NCI-H2227 (cell line): ENCODE data around the gene FREY1.
"Not testable (repeated sequence)": the region's sequence is repeated elsewhere in the genome, so short reads cannot be mapped to it uniquely, and the experiment has no call there.

Experiments used
- DNase-seq: peaks from one replicate; lab custom pipeline; 2025; ENCODE audit not compliant: unreplicated experiment; lab: John Stamatoyannopoulos, UW

The FREY1 gene

DNA sequence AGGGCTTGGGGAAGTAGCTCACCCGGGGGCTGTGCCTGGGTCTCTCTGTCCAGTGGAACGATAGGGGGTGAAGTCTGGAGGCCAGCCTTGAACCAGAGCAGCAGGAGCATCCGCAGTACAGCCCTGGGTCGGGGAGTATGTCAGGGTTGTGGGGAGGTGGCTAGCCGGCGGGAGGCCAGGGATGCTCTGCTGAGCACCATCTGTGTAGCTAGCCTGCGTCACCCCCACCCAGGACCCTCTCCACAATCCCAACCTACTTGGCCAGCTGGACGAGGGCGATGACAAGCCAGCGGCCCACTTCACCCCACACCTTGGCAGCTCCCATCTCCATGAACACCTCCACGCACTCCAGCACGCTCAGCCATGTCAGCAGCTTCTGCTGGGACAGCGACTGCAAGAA, 8.4 kb upstream of the FREY1 start:
- DNase-seq, result no peak

- DNase-seq, result no peak
These were observed 7.0 kb upstream of the FREY1 start for GRCh38 chr11:45913942-45914635.

DNA sequence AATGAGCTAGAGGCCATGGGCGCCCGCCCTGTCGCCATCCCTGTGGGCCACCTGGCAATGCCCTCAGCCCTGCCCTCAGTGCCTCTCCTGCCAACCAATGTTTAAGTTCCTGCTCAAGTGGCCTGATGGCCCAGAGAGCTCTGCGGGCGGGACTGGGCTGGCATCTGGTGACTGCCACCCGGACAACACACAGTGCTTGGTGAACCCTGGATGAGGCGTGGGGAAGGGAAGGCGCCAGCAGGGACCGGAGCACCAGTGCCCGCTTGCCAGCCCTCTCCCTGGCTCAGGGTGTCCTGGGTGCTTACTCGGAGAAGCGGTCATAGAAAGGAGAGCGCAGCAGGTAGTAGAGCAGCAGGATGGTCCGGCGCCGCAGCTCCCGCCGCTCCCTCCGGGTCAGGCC, 6.4 kb upstream of the FREY1 start:
- no peak for DNase-seq

- no peak for DNase-seq
These were observed 3.6 kb upstream of the FREY1 start for GRCh38 chr11:45910623-45911022.

- DNase-seq, result no peak
These were observed 2.8 kb upstream of the FREY1 start for GRCh38 chr11:45909594-45910475.

- no peak for DNase-seq
These were observed 870 bp upstream of the FREY1 start for GRCh38 chr11:45907911-45908370.

DNA sequence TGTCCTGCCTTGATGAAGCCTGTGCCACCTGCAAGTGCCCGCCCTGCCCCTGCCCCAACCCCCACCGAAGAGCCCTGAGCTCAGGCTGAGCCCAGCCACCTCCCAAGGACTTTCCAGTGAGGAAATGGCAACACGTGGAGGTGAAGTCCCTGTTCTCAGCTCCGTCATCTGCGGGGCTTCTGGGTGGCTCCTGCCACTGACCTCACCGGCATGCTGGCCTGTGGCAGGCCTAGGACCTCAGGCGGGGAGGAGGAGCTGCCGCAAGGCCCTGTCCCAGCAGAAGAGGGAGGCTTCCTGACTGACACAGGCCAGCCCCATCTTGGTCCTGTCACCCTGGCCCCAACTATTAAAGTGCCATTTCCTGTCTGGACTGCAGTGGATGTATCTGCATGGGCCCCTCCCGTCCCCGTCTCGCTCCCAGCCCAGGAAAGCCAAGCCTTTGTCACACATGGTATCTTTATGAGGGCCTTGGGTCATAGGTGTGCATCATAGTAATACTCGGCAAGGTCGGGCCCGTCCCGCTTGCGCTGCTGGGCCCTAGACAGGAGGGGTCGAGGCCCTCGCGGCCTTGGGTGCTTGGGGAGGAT, 882 bp downstream of the FREY1 start:
- no peak for DNase-seq

DNA sequence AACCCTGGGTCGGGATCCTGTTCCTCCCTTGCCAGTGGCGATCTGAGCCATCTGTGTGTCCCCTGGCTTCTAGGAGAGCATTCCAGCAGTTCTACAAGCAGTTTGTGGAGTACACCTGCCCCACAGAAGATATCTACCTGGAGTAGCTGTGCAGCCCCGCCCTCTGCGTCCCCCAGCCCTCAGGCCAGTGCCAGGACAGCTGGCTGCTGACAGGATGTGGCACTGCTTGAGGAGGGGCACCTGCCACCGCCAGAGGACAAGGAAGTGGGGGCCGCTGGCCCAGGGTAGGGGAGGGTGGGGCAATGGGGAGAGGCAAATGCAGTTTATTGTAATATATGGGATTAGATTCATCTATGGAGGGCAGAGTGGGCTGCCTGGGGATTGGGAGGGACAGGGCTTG, 1.5 kb downstream of the FREY1 start:
- DNase-seq, result not testable (repeated sequence)

GRCh38 chr11:45905095-45905494, 2.0 kb downstream of the FREY1 start:
- no peak for DNase-seq

- no peak for DNase-seq
These were observed 2.7 kb downstream of the FREY1 start for GRCh38 chr11:45904309-45904915.

GRCh38 chr11:45902452-45903380, 4.4 kb downstream of the FREY1 start:
- DNase-seq, result no peak

DNA sequence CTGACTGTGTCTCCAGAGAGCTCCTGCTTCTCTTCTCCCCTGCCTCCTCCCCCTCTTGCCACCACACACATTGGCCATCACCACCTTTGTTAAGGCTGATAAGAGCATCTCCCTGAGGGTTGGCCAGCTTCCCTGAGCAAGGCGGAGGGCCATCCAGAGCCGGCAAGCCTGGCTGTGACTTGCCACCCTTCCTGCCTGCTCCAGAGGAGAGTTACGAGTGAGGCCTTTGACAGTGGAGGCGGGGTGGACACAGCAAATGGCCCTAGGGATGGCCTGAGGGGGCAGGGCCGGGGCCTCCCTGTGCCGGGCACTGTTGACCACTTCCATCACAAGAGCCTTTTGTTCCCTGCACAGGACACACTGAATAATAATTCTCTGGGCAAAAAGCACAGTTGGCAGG, 5.4 kb downstream of the FREY1 start:
- DNase-seq, result no peak

DNA sequence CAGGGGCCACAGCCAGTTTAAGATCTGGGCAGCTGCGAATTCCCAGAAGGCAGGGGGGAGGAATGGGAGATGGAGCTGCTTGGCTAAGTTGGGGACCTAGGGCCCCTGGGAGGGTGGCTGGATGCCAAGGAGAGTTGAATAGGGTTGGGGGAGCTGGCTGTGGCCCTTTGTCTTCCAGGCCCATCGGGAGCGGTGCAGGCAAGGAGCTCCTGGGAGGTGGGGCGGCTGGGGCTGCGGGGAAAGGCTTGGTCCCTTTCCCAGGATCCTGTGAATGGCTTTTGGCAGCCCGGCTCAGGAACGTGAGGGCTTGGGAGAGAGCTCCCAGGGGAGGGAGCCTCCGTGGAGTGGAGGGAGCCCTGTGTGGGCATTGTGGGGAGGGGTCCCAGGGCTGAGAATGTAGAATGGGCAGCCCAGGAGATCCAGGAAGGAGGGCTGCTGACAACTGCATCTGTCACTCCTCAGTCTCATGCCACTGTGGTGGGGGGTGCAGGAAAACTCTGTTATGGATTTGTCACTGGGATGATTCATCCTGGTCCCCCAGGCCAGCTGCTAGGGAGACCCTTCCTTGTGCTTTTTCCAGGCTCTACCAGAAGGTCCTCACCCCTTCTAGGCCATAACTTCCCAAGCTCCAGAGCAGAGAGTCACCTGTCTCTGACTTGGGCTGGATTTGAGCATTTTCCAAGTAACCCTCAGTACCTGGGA, 6.0 kb downstream of the FREY1 start:
- DNase-seq, result peak; percentile 20

DNA sequence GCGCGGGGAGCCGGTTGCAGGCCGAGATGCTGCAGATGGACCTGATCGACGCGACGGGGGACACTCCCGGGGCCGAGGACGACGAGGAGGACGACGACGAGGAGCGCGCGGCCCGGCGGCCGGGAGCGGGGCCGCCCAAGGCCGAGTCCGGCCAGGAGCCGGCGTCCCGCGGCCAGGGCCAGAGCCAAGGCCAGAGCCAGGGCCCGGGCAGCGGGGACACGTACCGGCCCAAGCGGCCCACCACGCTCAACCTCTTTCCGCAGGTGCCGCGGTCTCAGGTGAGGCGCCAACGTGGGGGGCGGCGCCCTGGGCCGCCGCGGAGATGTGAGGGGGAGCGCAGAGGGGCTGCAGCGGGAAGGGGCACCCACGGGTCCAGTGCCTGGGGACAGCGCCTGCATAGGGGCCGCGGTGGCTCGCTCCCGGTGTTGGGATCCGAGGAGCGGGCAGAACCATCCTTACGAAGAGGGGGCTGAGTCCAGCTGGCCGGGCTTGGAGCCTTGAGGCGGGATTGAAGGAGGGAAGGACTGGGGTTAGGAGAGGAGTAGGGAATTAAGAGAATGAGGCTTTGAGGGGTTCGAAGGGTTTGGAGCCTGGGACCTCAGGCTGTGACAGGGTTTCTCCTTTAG, 6.8 kb downstream of the FREY1 start:
- not testable (repeated sequence) for DNase-seq

DNA sequence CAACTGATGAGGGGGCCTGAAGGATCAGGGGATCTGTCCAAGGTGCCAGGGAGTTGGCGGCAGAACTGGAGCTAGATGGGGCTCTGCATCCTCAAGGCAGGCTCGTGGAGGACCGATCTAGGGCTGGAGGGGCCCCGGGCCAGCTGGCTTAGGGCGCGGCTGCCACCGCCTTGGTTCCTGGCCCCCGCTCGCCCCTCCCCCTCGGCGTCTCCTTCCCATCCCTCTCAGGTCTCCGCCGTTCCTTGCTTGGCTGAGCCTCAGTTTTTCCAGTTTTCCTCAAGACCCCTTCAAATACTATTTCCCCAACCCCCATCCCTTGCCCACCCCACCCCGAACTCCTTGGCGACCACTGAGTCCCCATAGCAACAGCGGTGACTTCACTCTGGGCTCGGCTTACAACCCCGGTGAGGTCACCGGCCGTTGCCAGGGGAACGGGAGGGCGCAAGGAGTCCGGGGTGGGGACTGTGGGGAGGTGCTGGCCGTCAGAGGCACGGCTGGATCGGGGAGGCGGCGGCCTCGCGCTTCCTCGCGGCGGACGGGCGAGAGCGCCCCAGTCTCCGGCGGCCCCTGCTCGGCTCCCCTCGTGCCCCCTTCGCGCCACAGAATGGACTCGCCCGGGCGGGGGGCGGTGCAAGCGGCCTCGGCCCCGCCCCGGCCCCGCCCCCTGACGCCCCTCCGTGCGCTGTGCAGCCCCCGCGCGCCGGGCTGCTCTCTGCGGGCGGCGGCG, 7.5 kb downstream of the FREY1 start:
- DNase-seq, result peak; percentile 96

GRCh38 chr11:45899086-45899447, 8.0 kb downstream of the FREY1 start:
- DNase-seq, result no peak

GRCh38 chr11:45897556-45897955, 9.5 kb downstream of the FREY1 start:
- DNase-seq, result no peak

DNA sequence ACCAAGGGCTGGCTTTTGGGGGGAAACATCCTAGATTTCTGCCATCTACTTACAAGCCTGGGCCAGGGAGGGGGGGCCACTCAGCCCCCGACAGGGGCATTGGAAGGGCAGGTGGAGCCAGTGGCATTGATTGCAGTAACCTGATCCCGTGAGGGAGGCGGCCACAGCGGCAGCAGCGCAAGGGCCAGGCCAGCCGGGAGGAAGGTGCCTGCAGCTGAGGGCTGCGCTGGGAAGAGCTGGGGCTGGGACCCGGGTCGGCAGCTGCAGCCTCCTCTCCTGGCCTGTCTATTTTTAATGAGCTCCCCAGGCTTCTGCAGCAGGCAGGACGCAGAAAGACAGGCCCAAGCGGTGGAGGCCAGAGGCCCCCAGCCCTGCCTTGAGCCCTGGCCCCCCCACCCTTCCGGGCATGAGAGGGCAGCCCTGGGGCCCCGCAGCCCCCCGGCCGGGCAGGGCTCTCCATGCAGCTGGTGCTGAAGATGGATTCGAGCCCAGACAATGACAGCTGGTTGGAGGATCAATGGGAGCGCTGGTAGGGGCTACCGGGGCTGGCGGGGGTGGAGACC, 10.6 kb downstream of the FREY1 start:
- peak; percentile 79 for DNase-seq
